ENCODE measurements around the gene ETV4. TPM values are rescaled to one million over a fixed set of nuclear protein-coding genes. Genes with fewer than 3 reads are reported as not detected.
"Not testable (repeated sequence)": the region's sequence is repeated elsewhere in the genome, so short reads cannot be mapped to it uniquely, and the experiment has no call there.

Gene ETV4
- total RNA-seq, 1 donor from 2014 or later = 63.9 TPM

DNA sequence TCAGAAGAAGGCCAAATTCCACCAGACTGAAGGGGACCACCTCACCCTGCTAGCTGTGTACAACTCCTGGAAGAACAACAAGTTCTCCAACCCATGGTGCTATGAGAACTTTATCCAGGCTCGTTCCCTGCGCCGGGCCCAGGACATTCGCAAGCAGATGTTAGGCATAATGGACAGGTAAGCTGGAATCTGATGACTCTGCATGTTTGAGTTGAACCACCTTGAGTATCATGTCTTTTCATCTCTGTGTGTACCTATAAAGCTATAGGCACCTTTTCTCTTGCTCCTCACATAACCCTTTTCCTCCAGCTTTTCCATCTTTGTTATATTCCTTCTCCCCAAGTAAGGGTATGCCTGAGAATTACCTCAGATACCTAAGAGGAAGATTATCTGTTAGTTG, 24.8 kb downstream of the ETV4 start:
- DNase-seq (ENCODE audit: low read depth) = no peak
- TF ChIP-seq, protein P1, sequence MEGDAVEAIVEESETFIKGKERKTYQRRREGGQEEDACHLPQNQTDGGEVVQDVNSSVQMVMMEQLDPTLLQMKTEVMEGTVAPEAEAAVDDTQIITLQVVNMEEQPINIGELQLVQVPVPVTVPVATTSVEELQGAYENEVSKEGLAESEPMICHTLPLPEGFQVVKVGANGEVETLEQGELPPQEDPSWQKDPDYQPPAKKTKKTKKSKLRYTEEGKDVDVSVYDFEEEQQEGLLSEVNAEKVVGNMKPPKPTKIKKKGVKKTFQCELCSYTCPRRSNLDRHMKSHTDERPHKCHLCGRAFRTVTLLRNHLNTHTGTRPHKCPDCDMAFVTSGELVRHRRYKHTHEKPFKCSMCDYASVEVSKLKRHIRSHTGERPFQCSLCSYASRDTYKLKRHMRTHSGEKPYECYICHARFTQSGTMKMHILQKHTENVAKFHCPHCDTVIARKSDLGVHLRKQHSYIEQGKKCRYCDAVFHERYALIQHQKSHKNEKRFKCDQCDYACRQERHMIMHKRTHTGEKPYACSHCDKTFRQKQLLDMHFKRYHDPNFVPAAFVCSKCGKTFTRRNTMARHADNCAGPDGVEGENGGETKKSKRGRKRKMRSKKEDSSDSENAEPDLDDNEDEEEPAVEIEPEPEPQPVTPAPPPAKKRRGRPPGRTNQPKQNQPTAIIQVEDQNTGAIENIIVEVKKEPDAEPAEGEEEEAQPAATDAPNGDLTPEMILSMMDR (conservative IDR thresholded peaks at IDR 0.05; ENCODE audit: low read depth, low read length) = no peak
- H3K4me3 ChIP-seq (ENCODE audit: low read depth, low read length) = no peak overlapping the region

DNA sequence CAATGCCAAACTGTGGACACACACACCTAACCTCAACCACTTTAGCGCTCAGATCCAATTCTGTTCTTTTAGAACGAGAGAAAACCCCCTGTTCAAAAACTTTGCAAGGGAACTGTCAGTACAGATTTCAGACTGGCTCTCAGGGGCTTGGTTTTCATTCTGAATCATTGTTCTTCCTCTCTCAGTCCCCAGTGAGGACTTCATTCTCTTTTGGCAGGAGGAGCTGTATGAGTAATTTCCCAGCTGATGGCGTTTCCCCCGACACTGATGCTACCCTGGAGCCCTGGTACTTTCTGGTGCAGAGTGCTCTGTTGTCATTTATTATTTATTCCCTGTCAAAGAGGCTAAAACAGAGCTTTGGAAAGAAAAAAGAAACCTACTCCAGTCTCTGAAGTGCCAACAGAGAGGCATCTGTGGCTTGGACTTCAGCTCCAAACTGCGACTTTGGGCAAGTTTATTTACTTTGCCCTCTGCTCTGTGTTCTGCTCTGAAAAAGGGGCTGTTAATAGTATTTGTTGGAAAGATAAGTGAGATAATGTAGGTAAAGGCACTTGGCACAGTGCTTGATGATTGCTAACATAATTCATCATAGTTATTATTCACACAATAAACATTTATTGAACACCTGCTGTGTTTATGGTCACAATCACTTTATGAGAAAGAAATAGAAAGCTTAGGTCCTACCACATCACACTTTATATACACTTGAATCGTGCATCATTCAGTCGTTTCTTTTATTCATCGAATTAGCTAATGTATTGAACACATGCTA, 28.3 kb downstream of the ETV4 start:
- no peak for DNase-seq (ENCODE audit: low read depth)
- no peak overlapping the region for H3K4me3 ChIP-seq (ENCODE audit: low read depth, low read length)
- TF ChIP-seq, protein P1 (conservative IDR thresholded peaks at IDR 0.05; ENCODE audit: low read depth, low read length) = no peak

DNA sequence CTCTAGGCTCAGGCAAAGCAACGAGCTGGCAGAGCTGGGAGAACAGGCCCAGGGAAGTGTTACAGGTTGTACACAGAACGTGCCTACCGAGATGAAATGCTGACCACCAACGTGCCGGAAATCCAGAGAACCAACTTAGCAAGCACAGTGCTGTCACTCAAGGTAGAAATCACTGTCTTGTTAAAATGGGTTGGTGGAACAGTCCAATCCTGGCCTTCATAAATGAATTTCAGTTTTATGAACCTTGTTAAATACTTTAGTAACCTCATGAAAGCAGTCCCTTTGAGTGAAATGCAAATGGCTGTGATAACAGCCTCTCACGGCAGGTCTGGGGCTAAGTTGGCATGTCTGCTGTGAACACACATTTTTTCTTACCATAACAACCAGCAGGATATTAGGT, 29.0 kb downstream of the ETV4 start:
- TF ChIP-seq, protein P1 (conservative IDR thresholded peaks at IDR 0.05; ENCODE audit: low read depth, low read length) = no peak
- H3K4me3 ChIP-seq (ENCODE audit: low read depth, low read length) = no peak overlapping the region
- DNase-seq (ENCODE audit: low read depth) = no peak

DNA sequence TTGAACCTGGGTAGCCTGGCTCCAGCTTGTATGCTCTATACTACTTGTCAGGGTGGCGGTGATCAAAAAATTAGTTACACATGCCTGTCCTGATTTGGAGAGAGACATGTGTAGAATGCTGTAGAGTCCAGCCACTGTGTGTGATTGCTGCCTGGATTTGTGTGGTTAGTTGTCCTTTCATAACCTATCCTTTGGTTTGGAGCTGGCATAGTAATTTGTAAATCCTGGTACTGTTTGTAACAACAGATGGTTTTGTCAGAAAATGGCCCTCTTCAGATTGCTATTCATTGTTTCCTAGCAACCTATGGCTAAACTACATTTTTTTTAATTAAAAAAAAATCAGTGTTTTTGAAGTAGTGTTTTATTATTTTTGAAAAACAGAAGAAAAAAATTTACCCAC, 30.5 kb downstream of the ETV4 start:
- DNase-seq (ENCODE audit: low read depth) = no peak
- TF ChIP-seq, protein P1 (conservative IDR thresholded peaks at IDR 0.05; ENCODE audit: low read depth, low read length) = no peak
- H3K4me3 ChIP-seq (ENCODE audit: low read depth, low read length) = no peak overlapping the region

DNA sequence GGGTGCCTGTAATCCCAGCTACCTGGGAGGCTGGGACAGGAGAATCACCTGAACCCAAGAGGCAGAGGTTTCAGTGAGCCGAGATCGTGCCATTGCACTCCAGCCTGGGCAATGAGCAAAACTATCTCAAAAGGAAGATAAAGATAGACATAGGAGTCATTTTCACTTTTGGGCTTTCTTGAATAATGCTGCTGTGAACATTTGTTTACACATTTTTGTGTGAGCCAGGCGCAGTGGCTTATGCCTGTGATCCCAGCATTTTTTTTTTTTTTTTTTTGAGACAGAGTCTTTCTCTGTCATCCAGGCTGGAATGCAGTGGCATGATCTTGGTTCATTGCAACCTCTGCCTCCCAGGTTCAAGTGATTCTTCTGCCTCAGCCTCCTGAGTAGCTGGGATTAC, 34.9 kb downstream of the ETV4 start:
- not testable (repeated sequence) for H3K4me3 ChIP-seq (ENCODE audit: low read depth, low read length); DNase-seq (ENCODE audit: low read depth)

DNA sequence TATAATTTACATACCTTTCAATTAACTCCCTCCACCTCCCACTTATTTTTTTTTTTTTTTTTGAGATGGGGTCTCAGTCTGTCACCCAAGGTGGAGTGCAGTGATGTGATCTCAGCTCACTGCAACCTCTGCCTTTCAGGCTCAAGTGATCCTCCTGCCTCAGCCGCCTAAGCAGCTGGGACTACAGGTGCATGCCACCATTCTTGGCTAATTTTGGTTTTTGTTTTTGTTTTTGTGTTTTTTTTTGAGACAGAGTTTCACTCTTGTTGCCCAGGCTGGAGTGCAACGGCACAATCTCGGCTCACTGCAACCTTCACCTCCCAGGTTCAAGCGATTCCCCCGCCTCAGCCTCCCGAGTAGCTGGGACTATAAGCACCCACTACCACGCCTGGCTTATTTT, 36.7 kb downstream of the ETV4 start:
- not testable (repeated sequence) for DNase-seq (ENCODE audit: low read depth); H3K4me3 ChIP-seq (ENCODE audit: low read depth, low read length)

DNA sequence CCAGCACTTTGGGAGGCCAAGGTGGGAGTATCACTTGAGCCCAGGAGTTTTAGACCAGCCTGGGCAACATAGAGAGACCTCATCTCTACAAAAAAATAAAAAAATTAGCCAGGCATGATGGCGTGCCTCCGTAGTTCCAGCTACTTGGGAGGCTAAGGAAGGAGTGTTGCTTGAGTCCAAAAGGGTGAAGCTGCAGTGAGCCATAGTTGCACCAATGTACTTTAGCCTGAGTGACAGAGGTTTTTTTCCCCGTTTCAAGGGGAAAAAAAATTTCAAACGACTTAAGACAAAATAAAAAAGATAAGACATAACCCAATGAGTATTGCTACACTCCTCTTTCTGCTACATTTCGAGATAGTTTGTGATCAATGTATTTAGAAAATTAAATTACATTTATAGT, 55.5 kb downstream of the ETV4 start:
- DNase-seq (ENCODE audit: low read depth) = no peak
- TF ChIP-seq, protein P1 (conservative IDR thresholded peaks at IDR 0.05; ENCODE audit: low read depth, low read length) = no peak
- H3K4me3 ChIP-seq (ENCODE audit: low read depth, low read length) = no peak overlapping the region
